Body of pancreas (tissue), 4 donors: ENCODE results near the gene CELF1.

ENCODE experiments used
- POLR2A ChIP-seq, 3 donors: fragments of 450-650 bp; IDR thresholded peaks; one replicate each; pipeline ENCODE4 v1.6.1; 2016; ENCODE audit warnings: antibody characterized with exemption in 3 of 3, mild to moderate bottlenecking in 2 of 3
- TF ChIP-seq, protein P1 (sequence below), 7 experiments: fragments of 450-650 bp in 4 of 7; fragments of 200-600 bp in 3 of 7; sonication (generic) in 3 of 7; IDR thresholded peaks; one replicate each; pipeline ENCODE4 v1.5.1; 2016 to 2019; ENCODE audit warnings: antibody characterized with exemption in 7 of 7

GRCh38 chr11:47529951-47530350, 23.0 kb downstream of the CELF1 start:
- TF ChIP-seq POLR2A (IDR thresholded peaks at IDR 0.05) = no peak
- TF ChIP-seq, protein P1, sequence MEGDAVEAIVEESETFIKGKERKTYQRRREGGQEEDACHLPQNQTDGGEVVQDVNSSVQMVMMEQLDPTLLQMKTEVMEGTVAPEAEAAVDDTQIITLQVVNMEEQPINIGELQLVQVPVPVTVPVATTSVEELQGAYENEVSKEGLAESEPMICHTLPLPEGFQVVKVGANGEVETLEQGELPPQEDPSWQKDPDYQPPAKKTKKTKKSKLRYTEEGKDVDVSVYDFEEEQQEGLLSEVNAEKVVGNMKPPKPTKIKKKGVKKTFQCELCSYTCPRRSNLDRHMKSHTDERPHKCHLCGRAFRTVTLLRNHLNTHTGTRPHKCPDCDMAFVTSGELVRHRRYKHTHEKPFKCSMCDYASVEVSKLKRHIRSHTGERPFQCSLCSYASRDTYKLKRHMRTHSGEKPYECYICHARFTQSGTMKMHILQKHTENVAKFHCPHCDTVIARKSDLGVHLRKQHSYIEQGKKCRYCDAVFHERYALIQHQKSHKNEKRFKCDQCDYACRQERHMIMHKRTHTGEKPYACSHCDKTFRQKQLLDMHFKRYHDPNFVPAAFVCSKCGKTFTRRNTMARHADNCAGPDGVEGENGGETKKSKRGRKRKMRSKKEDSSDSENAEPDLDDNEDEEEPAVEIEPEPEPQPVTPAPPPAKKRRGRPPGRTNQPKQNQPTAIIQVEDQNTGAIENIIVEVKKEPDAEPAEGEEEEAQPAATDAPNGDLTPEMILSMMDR (IDR thresholded peaks at IDR 0.05) = no peak
